Transverse colon (tissue), 3 donors: Measurements from ENCODE around the gene ACP6.

Source experiments
- CTCF ChIP-seq, 5 experiments: fragments of 200-600 bp in 3 of 5; fragments of 450-650 bp in 2 of 5; sonication (generic) in 3 of 5; IDR thresholded peaks; 1 replicate in 2 of 5; 2 replicates in 3 of 5; pipeline ENCODE4 v1.5.1; 2016 to 2017; ENCODE audit warnings: antibody characterized with exemption in 5 of 5, inconsistent platforms in 3 of 5, mild to moderate bottlenecking in 2 of 5, moderate library complexity in 1 of 5
- POLR2A ChIP-seq: fragments of 450-650 bp; IDR thresholded peaks from one replicate; pipeline ENCODE4 v1.6.1; 2016; ENCODE audit warnings: antibody characterized with exemption, mild to moderate bottlenecking, moderate library complexity

DNA sequence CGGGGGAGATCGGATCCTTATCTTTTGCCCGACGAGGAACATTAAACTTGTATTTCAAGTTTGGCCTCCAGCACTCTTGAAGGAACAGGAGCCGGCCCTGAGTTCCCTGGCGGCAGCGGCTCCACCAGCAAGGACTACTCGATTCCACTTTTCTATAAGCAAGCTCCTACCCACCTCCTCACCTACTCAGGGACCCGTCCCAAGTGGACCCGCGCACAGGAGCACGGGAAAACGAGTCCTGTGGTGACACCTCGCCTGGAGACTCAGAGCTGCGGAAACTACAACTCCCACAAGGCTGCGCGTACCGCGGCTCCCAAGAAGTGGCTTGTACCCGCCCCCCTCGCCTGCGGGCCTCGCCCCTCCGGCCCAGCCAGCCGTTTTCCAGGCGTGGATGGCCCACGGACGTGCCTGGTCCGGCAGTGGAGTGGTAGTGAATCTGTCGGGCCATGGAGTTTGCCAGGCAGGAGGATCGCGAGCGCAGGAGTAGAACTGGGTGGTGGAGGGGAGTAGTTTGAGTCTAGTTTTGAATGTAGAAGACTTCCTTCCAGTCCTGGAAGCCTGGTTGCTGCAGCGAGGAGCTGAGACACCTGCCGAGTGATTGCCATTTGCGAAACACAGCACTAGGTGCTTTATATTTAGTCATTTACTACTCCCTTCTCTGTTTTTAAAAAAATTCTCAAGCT is at the start of gene ACP6:
- TF ChIP-seq CTCF (IDR thresholded peaks at IDR 0.05) = no peak
- TF ChIP-seq POLR2A = peak; percentile 66
